ENCODE measurements around the gene OR7C1.
"Not testable (repeated sequence)": the region's sequence is repeated elsewhere in the genome, so short reads cannot be mapped to it uniquely, and the experiment has no call there.

OR7C1 gene

GRCh38 chr19:14783410-14783998 lies 51.5 kb downstream of the OR7C1 start:
- not testable (repeated sequence) for DNase-seq

- no peak for DNase-seq
Measured at GRCh38 chr19:14782626-14783409, 52.2 kb downstream of the OR7C1 start.

- DNase-seq = not testable (repeated sequence)
Measured at GRCh38 chr19:14781713-14782536, 53.1 kb downstream of the OR7C1 start.

GRCh38 chr19:14780622-14781225 lies 54.3 kb downstream of the OR7C1 start:
- not testable (repeated sequence) for DNase-seq

- DNase-seq = no peak
Measured at GRCh38 chr19:14779151-14779550, 55.8 kb downstream of the OR7C1 start.

- DNase-seq = not testable (repeated sequence)
Measured at GRCh38 chr19:14778110-14778845, 56.7 kb downstream of the OR7C1 start, which contains the start of gene ADGRE2. ADGRE2 (minus strand) TSS chr19:14778560; CDS start chr19:14776756, 1,804 bp downstream.

- DNase-seq = not testable (repeated sequence)
Measured at GRCh38 chr19:14777645-14778044, 57.3 kb downstream of the OR7C1 start.

GRCh38 chr19:14775869-14776586 lies 59.0 kb downstream of the OR7C1 start:
- no peak for DNase-seq

- DNase-seq = not testable (repeated sequence)
Measured at GRCh38 chr19:14775326-14775725, 59.7 kb downstream of the OR7C1 start.

- DNase-seq = no peak
Measured at GRCh38 chr19:14774373-14774772, 60.6 kb downstream of the OR7C1 start.

GRCh38 chr19:14773722-14774121 lies 61.3 kb downstream of the OR7C1 start:
- not testable (repeated sequence) for DNase-seq

GRCh38 chr19:14772995-14773394 lies 62.0 kb downstream of the OR7C1 start:
- DNase-seq = no peak

GRCh38 chr19:14772467-14772866 lies 62.5 kb downstream of the OR7C1 start:
- no peak for DNase-seq

- no peak for DNase-seq
Measured at GRCh38 chr19:14770944-14771839, 63.8 kb downstream of the OR7C1 start.

- DNase-seq = no peak
Measured at GRCh38 chr19:14770136-14770535, 64.8 kb downstream of the OR7C1 start.

- no peak for DNase-seq
Measured at GRCh38 chr19:14769201-14769600, 65.8 kb downstream of the OR7C1 start.

GRCh38 chr19:14768001-14768400 lies 67.0 kb downstream of the OR7C1 start:
- no peak for DNase-seq

- DNase-seq = no peak
Measured at GRCh38 chr19:14767466-14767971, 67.5 kb downstream of the OR7C1 start.

GRCh38 chr19:14765841-14766240 lies 69.1 kb downstream of the OR7C1 start:
- not testable (repeated sequence) for DNase-seq

GRCh38 chr19:14765403-14765802 lies 69.6 kb downstream of the OR7C1 start:
- not testable (repeated sequence) for DNase-seq

Measured in stimulated activated naive CD4-positive, alpha-beta T cell (primary cell).